Measurements from ENCODE around the gene PRDM1.
A peak's percentile ranks its signal among the peaks of the same experiment; 100 is the strongest.

Gene PRDM1

DNA sequence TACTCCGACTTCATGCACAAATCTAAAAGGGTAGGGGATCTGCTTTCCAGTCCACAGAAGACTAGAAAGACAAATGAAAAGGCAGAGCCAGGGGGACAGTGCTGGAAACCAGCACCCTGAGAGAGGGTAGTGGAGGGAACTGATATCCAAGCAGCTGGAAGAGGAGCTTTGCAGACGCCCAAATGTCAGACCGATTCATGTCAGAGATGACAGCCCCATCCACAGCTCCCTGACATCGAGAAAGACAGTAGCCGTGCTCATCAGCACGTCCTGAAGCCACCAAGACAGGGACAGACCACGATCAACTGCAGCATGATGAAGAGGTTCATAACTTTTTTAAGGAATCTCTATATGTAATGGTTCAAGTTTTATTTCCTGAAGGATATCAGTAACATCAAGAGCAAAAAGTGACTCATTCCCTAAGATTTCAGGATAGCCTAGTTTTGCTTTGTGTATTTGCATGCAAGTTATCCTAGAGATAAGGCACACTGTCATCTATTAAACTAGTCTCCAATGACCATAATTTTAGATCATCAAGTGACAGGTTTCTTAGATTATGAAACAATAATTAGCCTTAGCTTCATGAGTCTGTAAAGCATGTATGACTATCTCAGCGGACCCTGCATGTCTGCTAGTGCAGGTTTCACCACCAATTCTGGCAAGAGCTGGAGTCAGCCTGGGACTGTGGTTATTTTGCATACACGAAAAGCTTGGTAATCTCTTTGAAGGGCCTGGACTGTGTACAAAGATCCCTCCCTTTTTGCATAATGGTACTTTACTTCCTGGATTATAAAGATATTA, 43.0 kb downstream of the PRDM1 start:
- Mint-ChIP-seq H3K9me3 (no peaks in the 10 kb centered on the region), H3K27me3 (ENCODE audit: low read depth, poor library complexity) (peaks cover 7% of the 10 kb centered on the region), H3K27ac (peak overlapping the region; percentile 74), H3K4me1 (peaks cover 37% of the 10 kb centered on the region), H3K4me3 (no peak overlapping the region), H3K36me3 (ENCODE audit: low read depth) (no peaks in the 10 kb centered on the region)
- TF ChIP-seq, protein P1, sequence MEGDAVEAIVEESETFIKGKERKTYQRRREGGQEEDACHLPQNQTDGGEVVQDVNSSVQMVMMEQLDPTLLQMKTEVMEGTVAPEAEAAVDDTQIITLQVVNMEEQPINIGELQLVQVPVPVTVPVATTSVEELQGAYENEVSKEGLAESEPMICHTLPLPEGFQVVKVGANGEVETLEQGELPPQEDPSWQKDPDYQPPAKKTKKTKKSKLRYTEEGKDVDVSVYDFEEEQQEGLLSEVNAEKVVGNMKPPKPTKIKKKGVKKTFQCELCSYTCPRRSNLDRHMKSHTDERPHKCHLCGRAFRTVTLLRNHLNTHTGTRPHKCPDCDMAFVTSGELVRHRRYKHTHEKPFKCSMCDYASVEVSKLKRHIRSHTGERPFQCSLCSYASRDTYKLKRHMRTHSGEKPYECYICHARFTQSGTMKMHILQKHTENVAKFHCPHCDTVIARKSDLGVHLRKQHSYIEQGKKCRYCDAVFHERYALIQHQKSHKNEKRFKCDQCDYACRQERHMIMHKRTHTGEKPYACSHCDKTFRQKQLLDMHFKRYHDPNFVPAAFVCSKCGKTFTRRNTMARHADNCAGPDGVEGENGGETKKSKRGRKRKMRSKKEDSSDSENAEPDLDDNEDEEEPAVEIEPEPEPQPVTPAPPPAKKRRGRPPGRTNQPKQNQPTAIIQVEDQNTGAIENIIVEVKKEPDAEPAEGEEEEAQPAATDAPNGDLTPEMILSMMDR (IDR thresholded peaks at IDR 0.05) = no peak
- DNase-seq = no peak

DNA sequence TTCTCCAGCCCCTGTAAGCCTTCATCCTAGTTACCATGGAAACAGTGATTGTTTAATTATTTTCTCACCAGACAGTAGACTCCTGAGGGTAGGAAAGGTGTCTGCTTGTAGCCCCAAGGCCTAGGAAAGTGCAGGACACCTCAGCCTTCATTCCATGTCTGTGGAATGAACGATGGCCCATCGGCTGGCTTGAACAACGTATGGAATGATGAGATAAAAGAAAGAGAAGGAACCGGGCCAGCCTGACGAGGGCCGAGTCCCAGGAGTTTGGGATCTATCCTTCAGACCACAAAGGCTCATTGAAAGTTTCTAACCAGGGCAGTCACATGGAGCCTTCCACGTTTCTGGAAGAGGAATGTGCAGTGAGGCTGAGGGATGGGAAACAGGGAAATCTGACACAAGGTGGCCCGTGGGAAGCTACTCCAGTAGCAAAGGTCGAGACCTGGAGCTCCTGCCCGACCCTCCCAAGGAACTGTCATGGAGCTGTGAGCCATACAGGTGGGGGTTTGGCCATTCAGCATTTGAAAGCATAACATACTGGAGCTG, 46.1 kb downstream of the PRDM1 start:
- H3K4me3 Mint-ChIP-seq = no peak overlapping the region
- peaks cover 45% of the 10 kb centered on the region for H3K4me1 Mint-ChIP-seq
- no peaks in the 10 kb centered on the region for H3K9me3 Mint-ChIP-seq
- TF ChIP-seq, protein P1 (IDR thresholded peaks at IDR 0.05) = no peak
- no peak overlapping the region for H3K27ac Mint-ChIP-seq
- no peaks in the 10 kb centered on the region for H3K27me3 Mint-ChIP-seq (ENCODE audit: low read depth, poor library complexity)
- H3K36me3 Mint-ChIP-seq (ENCODE audit: low read depth) = no peaks in the 10 kb centered on the region
- no peak for DNase-seq

DNA sequence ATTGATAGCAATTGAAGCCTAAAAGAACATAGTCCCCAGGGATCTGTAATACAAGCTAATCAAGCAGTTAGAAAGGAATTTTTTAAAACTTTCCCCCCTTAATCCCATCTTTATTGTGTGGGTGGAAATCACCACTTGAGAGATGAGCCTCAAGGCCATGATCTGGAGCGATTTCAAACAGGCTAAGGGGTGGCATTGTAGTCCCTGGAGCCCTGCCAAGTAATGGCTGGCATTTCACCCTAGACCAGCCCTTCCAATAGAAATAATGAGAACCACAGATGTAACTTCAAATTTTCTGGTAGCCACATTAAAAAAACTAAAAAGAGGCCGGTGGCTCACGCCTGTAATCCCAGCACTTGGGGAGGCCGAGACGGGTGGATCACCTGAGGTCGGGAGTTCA, 46.9 kb downstream of the PRDM1 start:
- H3K27ac Mint-ChIP-seq = no peak overlapping the region
- H3K9me3 Mint-ChIP-seq = no peaks in the 10 kb centered on the region
- H3K4me1 Mint-ChIP-seq = peaks cover 52% of the 10 kb centered on the region
- TF ChIP-seq, protein P1 (IDR thresholded peaks at IDR 0.05) = no peak
- H3K4me3 Mint-ChIP-seq = no peak overlapping the region
- H3K27me3 Mint-ChIP-seq (ENCODE audit: low read depth, poor library complexity) = no peaks in the 10 kb centered on the region
- no peaks in the 10 kb centered on the region for H3K36me3 Mint-ChIP-seq (ENCODE audit: low read depth)
- DNase-seq = no peak

DNA sequence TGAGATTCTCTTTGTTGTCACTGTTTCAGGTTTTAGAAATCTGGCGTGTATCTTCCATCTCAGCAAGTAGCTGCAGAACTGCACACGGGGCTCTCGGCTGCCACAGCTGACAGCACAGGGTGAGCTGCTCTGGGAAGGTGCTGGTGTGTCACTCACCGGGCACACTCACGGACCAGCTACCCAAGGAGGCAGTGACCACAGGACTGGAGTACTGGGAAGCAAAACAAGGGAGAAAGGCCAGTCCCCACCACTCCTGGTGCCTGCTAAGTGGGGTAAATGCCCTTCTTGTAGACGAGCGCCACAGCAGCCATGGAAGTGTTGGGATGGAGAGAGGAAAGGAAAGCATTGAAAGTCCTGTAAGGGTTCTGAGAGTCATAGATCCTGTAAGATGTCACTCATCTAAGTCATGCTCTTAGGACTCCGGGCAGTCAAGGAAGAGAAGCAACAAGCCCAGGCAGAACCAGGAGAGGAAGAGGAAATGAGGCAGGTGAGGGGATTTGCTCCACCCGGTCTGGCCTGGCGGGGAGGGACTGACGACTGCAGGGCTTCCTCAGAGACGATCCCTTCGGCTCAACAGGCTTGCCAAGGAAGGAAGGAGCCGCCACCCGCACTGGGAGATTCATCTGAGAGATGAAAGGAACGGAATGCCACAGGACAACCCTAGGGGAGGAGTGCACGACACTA, 48.1 kb downstream of the PRDM1 start:
- Mint-ChIP-seq H3K4me1 (peaks cover 54% of the 10 kb centered on the region), H3K9me3 (no peaks in the 10 kb centered on the region), H3K4me3 (no peak overlapping the region), H3K27me3 (ENCODE audit: low read depth, poor library complexity) (no peaks in the 10 kb centered on the region), H3K27ac (peak overlapping the region; percentile 90), H3K36me3 (ENCODE audit: low read depth) (no peaks in the 10 kb centered on the region)
- TF ChIP-seq, protein P1 (IDR thresholded peaks at IDR 0.05) = no peak
- DNase-seq = no peak

DNA sequence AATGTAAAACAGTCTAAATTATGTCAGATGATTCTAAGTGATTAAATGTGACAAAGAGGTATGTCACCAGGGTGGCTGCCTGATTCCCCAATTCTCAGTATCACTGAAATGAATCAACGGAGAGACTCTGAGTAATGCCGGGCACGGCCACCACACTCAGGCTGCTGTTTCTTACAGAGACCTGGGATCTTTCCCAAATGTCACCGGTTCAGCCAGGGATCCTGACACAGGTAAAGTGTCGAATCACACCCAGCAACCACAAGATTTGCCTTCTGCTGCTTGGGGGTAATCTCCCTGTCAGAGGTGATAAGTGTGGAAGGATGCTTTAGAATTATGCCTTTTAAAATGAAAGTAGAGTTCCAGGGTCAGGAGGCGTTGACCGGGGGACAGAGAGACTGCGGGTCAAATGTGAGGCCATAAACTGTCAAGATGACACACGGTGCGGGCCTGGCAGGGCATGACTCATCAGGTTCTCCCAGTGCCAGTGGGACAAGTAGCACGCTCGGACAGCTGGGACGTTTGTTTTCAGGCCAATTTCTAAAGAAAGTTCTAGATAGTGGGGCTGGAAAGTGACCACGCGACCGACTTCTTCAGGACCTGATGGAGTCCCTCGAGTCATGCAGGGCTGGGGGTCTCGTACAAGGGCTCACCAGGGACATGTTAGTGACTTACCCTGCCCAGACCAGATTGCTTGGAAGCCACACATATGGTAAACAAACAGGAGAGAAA, 48.9 kb downstream of the PRDM1 start:
- H3K27ac Mint-ChIP-seq = peak overlapping the region; percentile 90
- H3K9me3 Mint-ChIP-seq = no peaks in the 10 kb centered on the region
- peaks cover 56% of the 10 kb centered on the region for H3K4me1 Mint-ChIP-seq
- no peaks in the 10 kb centered on the region for H3K27me3 Mint-ChIP-seq (ENCODE audit: low read depth, poor library complexity)
- H3K36me3 Mint-ChIP-seq (ENCODE audit: low read depth) = no peaks in the 10 kb centered on the region
- peak; percentile 60 for DNase-seq
- H3K4me3 Mint-ChIP-seq = no peak overlapping the region
- TF ChIP-seq, protein P1 (IDR thresholded peaks at IDR 0.05) = no peak
